H1 (cell line): Measurements from ENCODE around the gene MAML1. TPM values are rescaled to one million over a fixed set of nuclear protein-coding genes. Genes with fewer than 3 reads are reported as not detected.

Source experiments
- CTCF ChIA-PET: fragments of 300-600 bp; sonication (Branson Sonifier 250); formaldehyde crosslinking; loops from one replicate; lab custom pipeline; 2021; ENCODE audit not compliant: partially characterized antibody; lab: Charles Lee
- POLR2A ChIA-PET: fragments of 300-600 bp; sonication (Branson Sonifier 250); formaldehyde crosslinking; loops from one replicate; lab custom pipeline; 2021; ENCODE audit warnings: inconsistent platforms; ENCODE audit not compliant: partially characterized antibody; lab: Charles Lee
- DNase-seq, 2 experiments: peaks; one replicate each; pipeline versions ENCODE4 v3.0.0 to v3.0.0-alpha.2; 2010 to 2022; ENCODE audit warnings: low spot score in 2 of 2, low read depth in 1 of 2, mixed read lengths in 1 of 2
- FAIRE-seq: peaks from 2 replicates; lab custom pipeline; 2011; peaks lifted over from hg19 to GRCh38; lab: Jason Lieb, UNC
- H2AFZ ChIP-seq: 2 replicates; pipeline ENCODE4 v1.8.1; 2012; ENCODE audit warnings: low read length, inconsistent platforms
- H2AK5ac ChIP-seq: 2 replicates; pipeline ENCODE4 v1.6.1; 2013; ENCODE audit warnings: low read depth, low read length
- H2BK120ac ChIP-seq: replicated peaks from 2 replicates; pipeline ENCODE3; 2013; ENCODE audit warnings: low read depth, low read length, inconsistent platforms
- H2BK12ac ChIP-seq: 2 replicates; pipeline ENCODE4 v1.6.1; 2013; ENCODE audit warnings: low read depth, low read length
- H2BK15ac ChIP-seq: 2 replicates; pipeline ENCODE4 v1.6.1; 2013; ENCODE audit warnings: low read length
- H2BK20ac ChIP-seq: 2 replicates; pipeline ENCODE4 v1.6.1; 2013; ENCODE audit warnings: low read length
- H2BK5ac ChIP-seq: 2 replicates; pipeline ENCODE4 v1.6.1; 2013; ENCODE audit warnings: low read depth, low read length
- H3K14ac ChIP-seq: 2 replicates; pipeline ENCODE4 v1.6.1; 2013; ENCODE audit warnings: inconsistent platforms; ENCODE audit not compliant: insufficient read length
- H3K18ac ChIP-seq: 2 replicates; pipeline ENCODE4 v1.6.1; 2013; ENCODE audit warnings: low read length; ENCODE audit errors: extremely low read depth
- H3K23ac ChIP-seq: 2 replicates; pipeline ENCODE4 v1.6.1; 2013; ENCODE audit warnings: inconsistent platforms; ENCODE audit not compliant: insufficient read length
- H3K23me2 ChIP-seq: 2 replicates; pipeline ENCODE4 v1.6.1; 2013; ENCODE audit warnings: low read depth, low read length
- H3K27ac ChIP-seq: 2 replicates; pipeline ENCODE4 v1.6.1; 2011; ENCODE audit warnings: low read depth, low read length, inconsistent platforms
- H3K27me3 ChIP-seq, 4 experiments: replicated peaks in 1 of 4; 1 replicate in 1 of 4; 2 replicates in 3 of 4; pipeline versions ENCODE4 v1.6.1 to v1.8.1; 2011 to 2013; ENCODE audit warnings: low read length in 3 of 4, mild to moderate bottlenecking in 3 of 4, inconsistent platforms in 2 of 4, mixed read lengths in 2 of 4, moderate library complexity in 1 of 4; ENCODE audit not compliant: control insufficient read depth in 3 of 4, insufficient read depth in 3 of 4; ENCODE audit errors: extremely low read depth in 1 of 4
- H3K36me3 ChIP-seq, 4 experiments: 2 replicates each; pipeline versions ENCODE4 v1.6.1 to v1.8.1; 2011 to 2013; ENCODE audit warnings: mild to moderate bottlenecking in 4 of 4, low read length in 3 of 4, moderate library complexity in 2 of 4, control low read depth in 1 of 4, inconsistent platforms in 1 of 4; ENCODE audit not compliant: insufficient read depth in 4 of 4, control insufficient read depth in 2 of 4
- H3K4ac ChIP-seq: replicated peaks from 2 replicates; pipeline ENCODE3; 2013; ENCODE audit warnings: low read length, low read depth, mixed read lengths, inconsistent platforms; ENCODE audit not compliant: insufficient read length
- H3K4me1 ChIP-seq, 4 experiments: replicated peaks in 1 of 4; 1 replicate in 1 of 4; 2 replicates in 3 of 4; pipeline versions ENCODE4 v1.6.1 to v1.8.1; 2011 to 2013; ENCODE audit warnings: low read length in 3 of 4, inconsistent platforms in 2 of 4, mixed read lengths in 1 of 4; ENCODE audit not compliant: insufficient read depth in 4 of 4, control insufficient read depth in 3 of 4
- H3K4me2 ChIP-seq, 2 experiments: 2 replicates each; pipeline versions ENCODE4 v1.6.1 to v1.8.1; 2011 to 2013; ENCODE audit warnings: low read depth in 2 of 2, low read length in 2 of 2, control low read depth in 1 of 2, inconsistent platforms in 1 of 2, mild to moderate bottlenecking in 1 of 2; ENCODE audit not compliant: insufficient read depth in 1 of 2
- H3K4me3 ChIP-seq, 4 experiments: fragments of 200-600, 300-600 bp in 1 of 4; sonication (generic), shearing (Covaris generic), sonication (Bioruptor Twin) in 1 of 4; 2 replicates each; pipeline versions ENCODE4 v1.5.1 to v1.8.1; 2011 to 2016; ENCODE audit warnings: low read length in 4 of 4, low read depth in 3 of 4, control low read depth in 2 of 4, inconsistent platforms in 2 of 4, mild to moderate bottlenecking in 2 of 4, mixed read lengths in 1 of 4, moderate library complexity in 1 of 4; ENCODE audit not compliant: insufficient read depth in 2 of 4; ENCODE audit errors: extremely low read depth in 1 of 4
- H3K56ac ChIP-seq: replicated peaks from 2 replicates; pipeline ENCODE3; 2013; ENCODE audit warnings: low read depth, mild to moderate bottlenecking, mixed read lengths, low read length, inconsistent platforms; ENCODE audit not compliant: insufficient read length
- H3K79me1 ChIP-seq: 2 replicates; pipeline ENCODE4 v1.6.1; 2013; ENCODE audit warnings: low read depth, low read length, control low read depth
- H3K79me2 ChIP-seq, 2 experiments: 2 replicates each; pipeline versions ENCODE4 v1.6.1 to v1.8.1; 2012 to 2013; ENCODE audit warnings: low read length in 2 of 2, mild to moderate bottlenecking in 2 of 2, inconsistent platforms in 1 of 2; ENCODE audit not compliant: insufficient read depth in 2 of 2, control insufficient read depth in 1 of 2
- H3K9ac ChIP-seq, 4 experiments: replicated peaks in 1 of 4; 1 replicate in 1 of 4; 2 replicates in 3 of 4; pipeline versions ENCODE4 v1.6.1 to v1.8.1; 2011 to 2013; ENCODE audit warnings: low read depth in 3 of 4, low read length in 3 of 4, control low read depth in 2 of 4, mild to moderate bottlenecking in 2 of 4, moderate library complexity in 2 of 4, inconsistent platforms in 1 of 4; ENCODE audit errors: extremely low read depth in 1 of 4
- H3K9me3 ChIP-seq, 2 experiments: 2 replicates each; pipeline versions ENCODE4 v1.6.1 to v1.8.1; 2012 to 2013; ENCODE audit warnings: mild to moderate bottlenecking in 2 of 2, moderate library complexity in 2 of 2, control low read depth in 1 of 2, inconsistent platforms in 1 of 2, low read depth in 1 of 2, low read length in 1 of 2, mixed read lengths in 1 of 2; ENCODE audit not compliant: insufficient read depth in 2 of 2
- H4K20me1 ChIP-seq, 2 experiments: replicated peaks in 1 of 2; 2 replicates each; pipeline versions ENCODE3 to v1.8.1; 2011 to 2013; ENCODE audit warnings: inconsistent platforms in 2 of 2, low read length in 2 of 2, mild to moderate bottlenecking in 1 of 2; ENCODE audit not compliant: insufficient read depth in 2 of 2, control insufficient read depth in 1 of 2
- H4K5ac ChIP-seq: 2 replicates; pipeline ENCODE4 v1.6.1; 2013; ENCODE audit warnings: low read length, low read depth, mixed read lengths, inconsistent platforms; ENCODE audit not compliant: insufficient read length
- H4K8ac ChIP-seq: 2 replicates; pipeline ENCODE4 v1.8.0; 2013; ENCODE audit warnings: mild to moderate bottlenecking, moderate library complexity, low read length, inconsistent platforms; ENCODE audit not compliant: insufficient read depth; ENCODE audit errors: extremely low read depth
- H4K91ac ChIP-seq: replicated peaks from 2 replicates; pipeline ENCODE3; 2013; ENCODE audit warnings: low read length, mixed read lengths, inconsistent platforms; ENCODE audit not compliant: insufficient read length
- CBX5 ChIP-seq: fragments of 300-800, 300-1000 bp; sonication (generic); IDR thresholded peaks from 2 replicates; pipeline ENCODE4 v1.7.1; 2016; ENCODE audit warnings: antibody characterized with exemption, low read length, low read depth
- POLR2A ChIP-seq, 2 experiments: IDR thresholded peaks; 1 replicate in 1 of 2; 2 replicates in 1 of 2; pipeline ENCODE4 v1.6.1; 2011; ENCODE audit warnings: low read depth in 2 of 2, low read length in 2 of 2, mild to moderate bottlenecking in 2 of 2; ENCODE audit errors: control extremely low read depth in 1 of 2
- WGBS, 2 experiments: shearing (Covaris generic) in 1 of 2; methylation state at CpG; one replicate each; pipeline versions ENCODE4 v1.1.6 to v1.1.7; 2013 to 2015; ENCODE audit warnings: low lambda C conversion rate in 2 of 2, mixed read lengths in 2 of 2, inconsistent platforms in 1 of 2, low coverage in 1 of 2, missing lambda C conversion rate in 1 of 2; ENCODE audit not compliant: insufficient replicate concordance in 2 of 2, insufficient coverage in 1 of 2, insufficient read length in 1 of 2; ENCODE audit errors: extremely low coverage in 1 of 2, missing lambda C conversion rate in 1 of 2; 5-methylcytosine and 5-hydroxymethylcytosine counted together
- polyA plus RNA-seq, 7 experiments: library from polyadenylated mRNA; depleted of rRNA in 3 of 7; stranded (reverse) in 5 of 7; unstranded in 2 of 7; fragments of >200 nt in 5 of 7; fragments of 200-250 nt in 2 of 7; gene quantifications; 1 replicate in 5 of 7; 2 replicates in 1 of 7; 4 replicates in 1 of 7; pipeline versions ENCODE4 v1.2.1 to v1.2.3, GENCODE V29; 2011 to 2013; ENCODE audit warnings: missing spikeins in 2 of 7, mixed read lengths in 2 of 7
- total RNA-seq: library from RNA; stranded (reverse); fragmentation: NEBNext Ultra II Directional; extraction: Animal tissue kit (Norgen Biotek cat#: 25700); gene quantifications from 2 replicates; pipeline ENCODE4 v1.2.1, GENCODE V29; 2021

The MAML1 gene
- total and polyA plus RNA-seq, 2 of the 8 experiments (the other 6 are each of a cell fraction or from before 2014, with no cell fraction given), result 17.1 to 41.9 TPM

- H2BK20ac ChIP-seq, result no peak overlapping the region
- no peak overlapping the region for H4K8ac ChIP-seq
- ChIA-PET POLR2A (interaction anchor here (0.8 to 1.9 kb wide), 6 partner anchors 10 to 115 kb away, joined by 3 to 6 read pairs (median 3); partner anchors contain the start of gene HNRNPH1), CTCF (interaction anchor here (0.7 to 1.6 kb wide), 4 partner anchors 11 to 30 kb away, joined by 3 to 4 read pairs (median 3); no protein-coding TSS in a partner anchor)
- H4K91ac ChIP-seq, result no peak overlapping the region
- no peak overlapping the region for H2BK15ac ChIP-seq
- no peak for DNase-seq
- H3K18ac ChIP-seq, result no peak overlapping the region
- H3K79me2 ChIP-seq, result peaks cover 48 to 96% of the 10 kb centered on the region in 2 experiments
- no peak overlapping the region for H3K9ac ChIP-seq
- H3K79me1 ChIP-seq, result peaks cover 5% of the 10 kb centered on the region
- peaks cover 14 to 18% of the 10 kb centered on the region in 2 experiments for H4K20me1 ChIP-seq
- no peak for FAIRE-seq
- H2AFZ ChIP-seq, result no peak overlapping the region
- no peak overlapping the region for H3K27ac ChIP-seq
- no peaks in the 10 kb centered on the region for H3K9me3 ChIP-seq
- no peak overlapping the region for H2BK5ac ChIP-seq
- no peak for TF ChIP-seq POLR2A (IDR thresholded peaks at IDR 0.05; ENCODE audit: control extremely low read depth in 1 of 2, low read depth in 2 of 2, low read length in 2 of 2)
- no peak for TF ChIP-seq CBX5
- peaks cover under 1% of the 10 kb centered on the region; the same call in 1 of the 2 replicates for H3K23me2 ChIP-seq
- H2BK120ac ChIP-seq, result no peak overlapping the region
- H2BK12ac ChIP-seq, result no peak overlapping the region
- no peak overlapping the region for H4K5ac ChIP-seq
- peaks cover 0 to 11% (median 0%) of the 10 kb centered on the region in 4 experiments; a peak in 2 of 8 replicates for H3K36me3 ChIP-seq
- H3K23ac ChIP-seq, result no peak overlapping the region
- no peak overlapping the region for H3K56ac ChIP-seq
- no peak overlapping the region for H3K4ac ChIP-seq
- H3K4me3 ChIP-seq, result no peak overlapping the region
- no peak overlapping the region for H3K14ac ChIP-seq
- H3K4me2 ChIP-seq, result no peak overlapping the region
- no peaks in the 10 kb centered on the region for H3K27me3 ChIP-seq
- 100% methylated on average over 4 of the region's 4 CpGs; no CpG with 5 or more reads in 1 of the 2 experiments for WGBS, 2 experiments
- H2AK5ac ChIP-seq, result no peak overlapping the region
- H3K4me1 ChIP-seq, result peaks cover 0 to 3% (median 0%) of the 10 kb centered on the region in 4 experiments; a peak in 2 of 7 replicates
These were observed 6.1 kb downstream of the MAML1 start for GRCh38 chr5:179738742-179739141.
